Measurements from ENCODE around the gene SYP.

Gene SYP

GRCh38 chrX:49220100-49220499 lies 20.1 kb upstream of the SYP start:
- no peak for DNase-seq (ENCODE audit: low spot score)

- no peak for DNase-seq (ENCODE audit: low spot score)
Observed at GRCh38 chrX:49214996-49215526, 15.1 kb upstream of the SYP start.

- no peak for DNase-seq (ENCODE audit: low spot score)
Observed at GRCh38 chrX:49214416-49214815, 14.4 kb upstream of the SYP start.

GRCh38 chrX:49212861-49213260 lies 12.9 kb upstream of the SYP start:
- no peak for DNase-seq (ENCODE audit: low spot score)

GRCh38 chrX:49212209-49212608 lies 12.2 kb upstream of the SYP start:
- no peak for DNase-seq (ENCODE audit: low spot score)

- no peak for DNase-seq (ENCODE audit: low spot score)
Observed at GRCh38 chrX:49211074-49211473, 11.1 kb upstream of the SYP start.

GRCh38 chrX:49210406-49210805 lies 10.4 kb upstream of the SYP start:
- DNase-seq (ENCODE audit: low spot score) = no peak

GRCh38 chrX:49209434-49210251 lies 9.7 kb upstream of the SYP start:
- no peak for DNase-seq (ENCODE audit: low spot score)

GRCh38 chrX:49208399-49208798 lies 8.4 kb upstream of the SYP start:
- DNase-seq (ENCODE audit: low spot score) = no peak

- no peak for DNase-seq (ENCODE audit: low spot score)
Observed at GRCh38 chrX:49206543-49206942, 6.5 kb upstream of the SYP start.

GRCh38 chrX:49205443-49205842 lies 5.5 kb upstream of the SYP start:
- no peak for DNase-seq (ENCODE audit: low spot score)

- no peak for DNase-seq (ENCODE audit: low spot score)
Observed at GRCh38 chrX:49204709-49205108, 4.7 kb upstream of the SYP start.

GRCh38 chrX:49204017-49204416 lies 4.0 kb upstream of the SYP start:
- no peak for DNase-seq (ENCODE audit: low spot score)

GRCh38 chrX:49203536-49203935 lies 3.5 kb upstream of the SYP start:
- DNase-seq (ENCODE audit: low spot score) = no peak

- no peak for DNase-seq (ENCODE audit: low spot score)
Observed at GRCh38 chrX:49202022-49202421, 2.0 kb upstream of the SYP start.

- no peak for DNase-seq (ENCODE audit: low spot score)
Observed at GRCh38 chrX:49199315-49199595, 738 bp downstream of the SYP start.

- DNase-seq (ENCODE audit: low spot score) = no peak
Observed at GRCh38 chrX:49198540-49199314, 1.3 kb downstream of the SYP start.

- no peak for DNase-seq (ENCODE audit: low spot score)
Observed at GRCh38 chrX:49197543-49198087, 2.4 kb downstream of the SYP start.

- no peak for DNase-seq (ENCODE audit: low spot score)
Observed at GRCh38 chrX:49193542-49193964, 6.4 kb downstream of the SYP start.

- DNase-seq (ENCODE audit: low spot score) = peak; percentile 31
Observed at GRCh38 chrX:49192722-49193328, 7.2 kb downstream of the SYP start.

- DNase-seq (ENCODE audit: low spot score) = no peak
Observed at GRCh38 chrX:49191574-49192011, 8.4 kb downstream of the SYP start.

GRCh38 chrX:49190821-49191573 lies 9.0 kb downstream of the SYP start:
- peak; percentile 91 for DNase-seq (ENCODE audit: low spot score)

All from hematopoietic multipotent progenitor cell treated with erythropoietin and hydrocortisone succinate and interleukin-3 and kit ligand, for 15 days (in vitro differentiated cells).